Measurements from ENCODE around the gene YIPF4.
"Not testable (repeated sequence)": the region's sequence is repeated elsewhere in the genome, so short reads cannot be mapped to it uniquely, and the experiment has no call there.

The YIPF4 gene

DNA sequence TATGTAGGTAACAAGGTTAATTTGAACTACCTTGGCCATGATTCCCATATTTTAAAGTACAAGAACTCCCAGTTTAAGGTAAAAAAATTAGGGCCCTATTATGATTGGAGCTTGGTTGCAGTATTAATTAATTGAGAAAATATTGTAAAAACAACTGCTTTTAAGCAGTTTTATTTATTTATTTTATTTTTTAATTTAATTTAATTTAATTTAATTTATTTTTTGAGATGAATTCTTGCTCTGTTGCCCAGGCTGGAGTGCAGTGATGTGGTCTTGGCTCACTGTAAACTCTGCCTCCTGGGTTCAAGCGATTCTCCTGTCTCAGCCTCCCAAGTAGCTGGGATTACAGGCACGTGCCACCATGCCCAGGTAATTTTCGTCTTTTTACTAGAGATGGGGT, 88.0 kb downstream of the YIPF4 start:
- DNase-seq = not testable (repeated sequence)

Measured in hypothalamus (tissue), 51 donors.